Liver (tissue), 3 donors: ENCODE results near the gene XCL1.
A peak's percentile ranks its signal among the peaks of the same experiment; 100 is the strongest.

Source experiments
- CTCF ChIP-seq: fragments of 150-350 bp; IDR thresholded peaks from 2 replicates; pipeline ENCODE4 v1.5.1; 2017; ENCODE audit warnings: improper control_type of control experiment, low read depth, low read length; ENCODE audit not compliant: missing input control
- EGR1 ChIP-seq, 2 donors: IDR thresholded peaks; 2 replicates each; pipeline ENCODE4 v1.6.1; 2016 to 2018; ENCODE audit warnings: antibody characterized with exemption in 2 of 2, low read depth in 2 of 2
- donor health status: healthy.
- donor health status: healthy.

DNA sequence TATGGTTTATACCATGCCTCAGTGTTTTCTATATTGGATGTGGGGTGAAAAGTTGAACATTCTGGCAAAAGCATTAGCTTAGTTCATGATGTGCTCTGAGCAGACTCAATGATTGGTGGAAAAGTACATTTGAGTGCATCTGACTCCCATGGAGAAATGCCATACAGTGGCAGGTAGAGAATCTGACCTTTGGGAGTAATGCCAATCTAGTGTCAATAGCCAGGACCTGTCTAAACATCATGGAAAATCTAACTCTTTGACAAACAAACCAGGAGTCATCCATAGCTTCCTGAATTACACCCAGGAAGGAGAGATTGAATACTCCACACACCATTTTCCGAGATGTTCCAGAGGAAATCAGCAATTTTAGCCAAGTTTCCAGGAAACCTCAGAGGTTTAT lies 51.0 kb downstream of the XCL1 start:
- TF ChIP-seq EGR1 (IDR thresholded peaks at IDR 0.05; ENCODE audit: low read depth in 2 of 2) (peak; percentile 72 to 82), CTCF (no peak)
